Measurements from ENCODE around the gene KRT13. TPM values are rescaled to one million over a fixed set of nuclear protein-coding genes. Genes with fewer than 3 reads are reported as not detected.

Gene KRT13
- total RNA-seq, 1 donor from 2014 or later = 1.0 TPM

DNA sequence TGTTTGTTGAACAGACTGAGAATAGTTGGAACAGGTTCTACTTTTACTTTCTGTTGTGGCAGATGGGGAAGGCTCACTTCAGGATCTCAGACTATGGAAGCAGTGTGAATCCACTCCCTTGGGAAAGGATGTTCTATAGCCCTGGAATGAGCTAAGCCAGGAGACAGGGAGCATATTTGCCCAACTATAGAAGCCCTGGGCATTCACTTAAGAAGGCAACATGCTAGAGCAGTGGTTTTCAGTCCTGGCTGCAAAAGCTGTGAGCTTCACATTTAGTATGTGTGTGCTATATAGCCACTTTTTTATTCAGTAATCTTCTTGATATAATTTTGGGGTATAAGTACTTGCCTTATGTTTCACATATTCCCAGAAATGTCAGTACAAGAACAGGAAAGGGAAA, 37.1 kb downstream of the KRT13 start:
- TF ChIP-seq, protein P1, sequence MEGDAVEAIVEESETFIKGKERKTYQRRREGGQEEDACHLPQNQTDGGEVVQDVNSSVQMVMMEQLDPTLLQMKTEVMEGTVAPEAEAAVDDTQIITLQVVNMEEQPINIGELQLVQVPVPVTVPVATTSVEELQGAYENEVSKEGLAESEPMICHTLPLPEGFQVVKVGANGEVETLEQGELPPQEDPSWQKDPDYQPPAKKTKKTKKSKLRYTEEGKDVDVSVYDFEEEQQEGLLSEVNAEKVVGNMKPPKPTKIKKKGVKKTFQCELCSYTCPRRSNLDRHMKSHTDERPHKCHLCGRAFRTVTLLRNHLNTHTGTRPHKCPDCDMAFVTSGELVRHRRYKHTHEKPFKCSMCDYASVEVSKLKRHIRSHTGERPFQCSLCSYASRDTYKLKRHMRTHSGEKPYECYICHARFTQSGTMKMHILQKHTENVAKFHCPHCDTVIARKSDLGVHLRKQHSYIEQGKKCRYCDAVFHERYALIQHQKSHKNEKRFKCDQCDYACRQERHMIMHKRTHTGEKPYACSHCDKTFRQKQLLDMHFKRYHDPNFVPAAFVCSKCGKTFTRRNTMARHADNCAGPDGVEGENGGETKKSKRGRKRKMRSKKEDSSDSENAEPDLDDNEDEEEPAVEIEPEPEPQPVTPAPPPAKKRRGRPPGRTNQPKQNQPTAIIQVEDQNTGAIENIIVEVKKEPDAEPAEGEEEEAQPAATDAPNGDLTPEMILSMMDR (conservative IDR thresholded peaks at IDR 0.05; ENCODE audit: low read depth, low read length) = no peak
- H3K4me3 ChIP-seq (ENCODE audit: low read depth, low read length) = no peak overlapping the region
- DNase-seq (ENCODE audit: low read depth) = no peak

DNA sequence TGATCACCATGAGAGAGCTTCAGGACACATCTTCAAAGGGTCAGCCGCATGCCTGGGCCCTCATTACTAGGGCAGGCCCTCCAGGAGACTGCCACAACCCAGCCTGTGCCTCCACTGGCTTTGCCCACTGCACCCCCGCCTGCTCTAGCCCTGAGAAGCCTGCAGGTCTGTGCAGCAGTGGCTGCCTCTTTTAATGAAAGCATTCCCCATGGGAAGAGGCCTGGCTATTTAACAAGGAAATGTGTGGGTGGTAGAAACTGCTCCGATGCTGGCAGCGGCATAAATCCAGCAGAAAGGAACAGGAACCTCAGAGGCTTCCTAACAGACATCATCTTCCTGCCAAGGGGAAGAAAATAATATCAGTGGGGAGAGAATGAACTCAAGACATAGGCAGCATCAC, 37.9 kb downstream of the KRT13 start:
- no peak overlapping the region for H3K4me3 ChIP-seq (ENCODE audit: low read depth, low read length)
- DNase-seq (ENCODE audit: low read depth) = no peak
- TF ChIP-seq, protein P1 (conservative IDR thresholded peaks at IDR 0.05; ENCODE audit: low read depth, low read length) = no peak

DNA sequence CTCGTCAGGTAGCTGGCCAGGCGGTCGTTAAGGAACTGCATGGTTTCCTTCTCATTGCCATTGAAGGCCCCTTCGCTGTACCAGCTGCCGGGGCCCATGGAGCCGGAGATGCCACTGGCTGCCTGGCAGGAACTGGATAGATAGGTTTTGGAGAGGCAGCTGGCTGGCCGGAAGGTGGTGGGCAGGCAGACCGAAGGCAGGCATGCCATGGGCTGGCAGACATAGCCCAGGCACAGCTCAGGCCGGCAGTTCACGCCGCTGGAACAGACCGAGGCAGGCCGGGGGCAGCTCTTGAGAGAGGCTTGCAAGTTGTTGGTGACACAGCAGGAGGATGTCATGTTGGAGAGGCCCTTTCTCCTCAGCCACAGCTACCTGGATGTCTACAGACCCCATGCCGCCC, 38.4 kb downstream of the KRT13 start, which contains the start of gene KRT32:
TSS of gene KRT32 (minus strand) at position 399 of the 400 bp plus-strand sequence. CDS start at position 338, 61 bp downstream.
- TF ChIP-seq, protein P1 (conservative IDR thresholded peaks at IDR 0.05; ENCODE audit: low read depth, low read length) = no peak

DNA sequence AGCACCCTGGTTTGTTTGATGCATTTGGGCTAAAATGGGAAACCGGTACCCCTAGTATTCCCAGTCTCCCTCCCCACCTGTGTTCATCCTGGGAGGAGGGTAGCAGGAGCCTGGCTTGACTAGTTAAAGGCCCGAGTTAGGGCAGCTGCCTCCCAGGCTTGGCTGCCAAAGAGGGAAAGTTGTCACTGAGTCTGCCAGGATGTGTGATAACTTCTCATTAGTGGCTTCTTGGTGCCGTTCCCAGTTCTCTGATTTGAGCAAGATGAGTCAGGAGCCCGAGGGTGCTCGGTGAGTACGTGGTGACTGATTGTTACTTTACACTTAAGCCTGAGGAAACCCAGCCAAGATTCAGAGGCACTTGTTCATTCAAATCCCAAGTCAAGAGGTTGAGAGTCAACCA, 40.7 kb downstream of the KRT13 start:
- H3K4me3 ChIP-seq (ENCODE audit: low read depth, low read length) = no peak overlapping the region
- TF ChIP-seq, protein P1 (conservative IDR thresholded peaks at IDR 0.05; ENCODE audit: low read depth, low read length) = no peak
- DNase-seq (ENCODE audit: low read depth) = peak; percentile 85

More for the DNA sequence above, 38.4 kb downstream of the KRT13 start, which contains the start of gene KRT32:
- DNase-seq (ENCODE audit: low read depth) = no peak
- H3K4me3 ChIP-seq (ENCODE audit: low read depth, low read length) = no peak within 1 kb of the TSS

DNA sequence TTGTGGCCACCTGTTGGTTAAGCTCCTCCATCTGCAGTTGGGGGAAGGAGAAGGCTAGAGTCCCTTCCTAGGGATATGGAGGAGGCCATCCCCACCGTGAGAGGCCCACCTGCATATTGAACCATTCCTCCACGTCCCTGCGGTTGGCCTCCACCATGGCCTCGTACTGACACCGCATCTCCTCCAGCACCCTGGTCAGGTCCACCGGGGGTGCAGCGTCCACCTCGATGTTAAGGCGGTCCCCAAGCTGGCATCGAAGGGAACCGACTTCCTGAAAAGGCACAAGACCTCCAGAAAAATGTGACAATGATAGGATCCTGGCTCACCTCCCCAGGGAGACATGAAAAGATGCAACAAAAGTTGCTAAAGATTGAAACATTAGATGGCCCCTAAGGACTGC, 41.2 kb downstream of the KRT13 start:
- no peak overlapping the region for H3K4me3 ChIP-seq (ENCODE audit: low read depth, low read length)
- TF ChIP-seq, protein P1 (conservative IDR thresholded peaks at IDR 0.05; ENCODE audit: low read depth, low read length) = no peak
- DNase-seq (ENCODE audit: low read depth) = no peak

DNA sequence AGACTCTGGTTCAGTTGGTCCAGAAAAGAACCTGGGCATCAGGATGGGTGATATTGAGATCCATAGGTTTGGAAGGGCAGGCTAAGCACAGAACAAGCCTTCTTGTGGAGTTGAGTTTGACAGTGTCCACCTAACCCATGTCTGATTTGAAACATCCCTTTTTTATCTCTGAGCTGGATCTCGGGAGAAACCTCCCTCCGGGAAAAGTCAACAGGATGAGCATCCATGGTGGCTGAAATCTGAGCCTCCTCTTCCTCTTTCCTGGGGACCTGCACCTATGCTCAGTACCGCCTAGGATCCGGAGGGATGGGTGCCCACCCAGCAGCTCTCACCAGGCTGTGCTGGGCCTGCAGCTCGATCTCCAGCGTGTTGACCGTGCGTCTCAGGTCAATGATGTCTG, 41.7 kb downstream of the KRT13 start:
- no peak overlapping the region for H3K4me3 ChIP-seq (ENCODE audit: low read depth, low read length)
- TF ChIP-seq, protein P1 (conservative IDR thresholded peaks at IDR 0.05; ENCODE audit: low read depth, low read length) = no peak
- DNase-seq (ENCODE audit: low read depth) = no peak

DNA sequence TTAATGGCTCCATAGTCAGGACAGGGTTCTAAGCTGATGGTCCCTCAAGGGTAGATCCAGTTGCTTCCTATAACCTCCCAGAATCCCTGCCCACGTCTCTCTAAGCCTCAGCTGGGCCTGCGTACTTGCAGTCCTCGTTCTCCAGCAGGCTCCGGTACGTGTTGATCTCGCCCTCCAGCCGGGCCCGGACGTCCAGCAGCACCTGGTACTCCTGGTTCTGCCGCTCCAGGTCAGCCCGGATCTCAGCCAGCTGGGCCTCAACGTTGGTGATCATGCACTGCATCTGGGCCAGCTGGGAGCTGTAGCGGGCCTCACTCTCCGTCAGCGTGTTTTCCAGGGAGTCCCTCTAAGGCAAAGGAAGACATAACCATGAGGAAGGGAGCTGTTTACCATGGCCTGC, 42.7 kb downstream of the KRT13 start:
- no peak for DNase-seq (ENCODE audit: low read depth)
- no peak overlapping the region for H3K4me3 ChIP-seq (ENCODE audit: low read depth, low read length)
- TF ChIP-seq, protein P1 (conservative IDR thresholded peaks at IDR 0.05; ENCODE audit: low read depth, low read length) = no peak
